ENCODE results near the gene MSH3. TPM values are rescaled to one million over a fixed set of nuclear protein-coding genes. Genes with fewer than 3 reads are reported as not detected.

Gene MSH3
- total and polyA plus RNA-seq, 2 of the 8 experiments (the other 6 are each of a cell fraction or from before 2014, with no cell fraction given): 3.6 to 22.6 TPM

- H3K9ac ChIP-seq (replicated peaks in 1 of 4; ENCODE audit: extremely low read depth in 1 of 4, low read depth in 3 of 4, low read length in 3 of 4): no peak overlapping the region
- H3K9me3 ChIP-seq (ENCODE audit: insufficient read depth in 2 of 2, low read depth in 1 of 2, low read length in 1 of 2): no peaks in the 10 kb centered on the region
- H3K4me2 ChIP-seq (ENCODE audit: insufficient read depth in 1 of 2, low read depth in 2 of 2, low read length in 2 of 2): no peak overlapping the region
- H3K79me2 ChIP-seq (ENCODE audit: control insufficient read depth in 1 of 2, insufficient read depth in 2 of 2, low read length in 2 of 2): no peaks in the 10 kb centered on the region
- H2BK15ac ChIP-seq (ENCODE audit: low read length): no peak overlapping the region
- no peak overlapping the region for H4K91ac ChIP-seq (replicated peaks; ENCODE audit: insufficient read length, low read length)
- H2BK20ac ChIP-seq (ENCODE audit: low read length): no peak overlapping the region
- POLR2A ChIA-PET (ENCODE audit: partially characterized antibody): no interaction called here
- no peaks in the 10 kb centered on the region for H3K23me2 ChIP-seq (ENCODE audit: low read depth, low read length)
- CTCF ChIA-PET (ENCODE audit: partially characterized antibody): interaction anchor here (1.1 to 1.4 kb wide), 2 partner anchors 11 to 443 kb away, joined by 3 read pairs; no protein-coding TSS in a partner anchor
- TF ChIP-seq RAD21 (IDR thresholded peaks at IDR 0.05 in 1 of 2, conservative IDR thresholded peaks at IDR 0.05 in 1 of 2; ENCODE audit: low read depth in 2 of 2, low read length in 2 of 2) (no peak), EZH2 (IDR thresholded peaks at IDR 0.05; ENCODE audit: low read depth, low read length, severe bottlenecking) (no peak), E2F6 (IDR thresholded peaks at IDR 0.05) (no peak), CBX5 (IDR thresholded peaks at IDR 0.05; ENCODE audit: low read depth, low read length) (no peak), HDAC6 (IDR thresholded peaks at IDR 0.05; ENCODE audit: low read depth, low read length) (no peak)
- H4K5ac ChIP-seq (ENCODE audit: insufficient read length, low read depth, low read length): no peak overlapping the region
- no peaks in the 10 kb centered on the region for H3K27me3 ChIP-seq (replicated peaks in 1 of 4; ENCODE audit: control insufficient read depth in 3 of 4, extremely low read depth in 1 of 4, insufficient read depth in 3 of 4, low read length in 3 of 4)
- no peak overlapping the region for H4K8ac ChIP-seq (ENCODE audit: extremely low read depth, insufficient read depth, low read length)
- FAIRE-seq (no peak), DNase-seq (ENCODE audit: low read depth in 1 of 2, low spot score in 2 of 2) (no peak)
- H3K4me3 ChIP-seq (ENCODE audit: extremely low read depth in 1 of 4, insufficient read depth in 2 of 4, low read depth in 3 of 4, low read length in 4 of 4): no peak overlapping the region
- no peak overlapping the region for H3K56ac ChIP-seq (replicated peaks; ENCODE audit: insufficient read length, low read depth, low read length)
- no peaks in the 10 kb centered on the region; a peak in 2 of 8 replicates for H3K36me3 ChIP-seq (ENCODE audit: control insufficient read depth in 2 of 4, insufficient read depth in 4 of 4, low read length in 3 of 4)
- H2AK5ac ChIP-seq (ENCODE audit: low read depth, low read length): no peak overlapping the region
- no peak overlapping the region for H2BK5ac ChIP-seq (ENCODE audit: low read depth, low read length)
- no peak overlapping the region for H3K4ac ChIP-seq (replicated peaks; ENCODE audit: insufficient read length, low read depth, low read length)
- H3K79me1 ChIP-seq (ENCODE audit: low read depth, low read length): no peaks in the 10 kb centered on the region
- H2BK120ac ChIP-seq (replicated peaks; ENCODE audit: low read depth, low read length): no peak overlapping the region
- no peaks in the 10 kb centered on the region for H4K20me1 ChIP-seq (replicated peaks in 1 of 2; ENCODE audit: control insufficient read depth in 1 of 2, insufficient read depth in 2 of 2, low read length in 2 of 2)
- no peak overlapping the region for H3K14ac ChIP-seq (ENCODE audit: insufficient read length)
- no peak overlapping the region for H3K27ac ChIP-seq (ENCODE audit: low read depth, low read length)
- H2AFZ ChIP-seq (ENCODE audit: low read length): no peak overlapping the region
- H3K18ac ChIP-seq (ENCODE audit: extremely low read depth, low read length): no peak overlapping the region
- H3K4me1 ChIP-seq (replicated peaks in 1 of 4; ENCODE audit: control insufficient read depth in 3 of 4, insufficient read depth in 4 of 4, low read length in 3 of 4): peaks cover 0 to 18% (median 3%) of the 10 kb centered on the region in 4 experiments; a peak in 4 of 7 replicates
- no peak overlapping the region for H2BK12ac ChIP-seq (ENCODE audit: low read depth, low read length)
- H3K23ac ChIP-seq (ENCODE audit: insufficient read length): no peak overlapping the region
These were observed 98.0 kb downstream of the MSH3 start for GRCh38 chr5:80752427-80752826.

All from H1 (cell line).